Measurements from ENCODE around the gene MTMR12. TPM values are rescaled to one million over a fixed set of nuclear protein-coding genes. Genes with fewer than 3 reads are reported as not detected.

MTMR12 gene
- polyA plus RNA-seq, 1 donor (not counting 4 experiments of a cell fraction or from before 2014, with no cell fraction given) = 17.1 TPM

DNA sequence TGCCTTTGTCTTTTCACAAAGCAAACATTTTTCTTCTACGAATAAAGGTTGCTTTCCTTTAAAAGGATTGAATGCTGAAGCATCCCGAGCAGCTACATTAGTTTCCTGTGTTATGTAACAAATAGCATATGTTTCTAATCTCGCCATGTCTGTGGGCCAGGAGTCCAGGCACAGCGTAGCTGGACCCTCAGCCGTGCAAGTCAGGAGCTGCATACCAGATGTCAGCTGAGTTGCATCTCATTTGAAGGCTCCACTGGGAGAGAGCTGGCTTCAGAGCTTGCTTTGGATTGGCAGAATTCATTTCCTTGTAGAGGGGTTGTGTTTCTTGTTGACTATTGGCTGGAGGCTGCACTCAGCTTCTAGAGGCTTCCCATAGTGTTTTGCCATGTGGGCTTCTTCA, 122.6 kb downstream of the MTMR12 start:
- TF ChIP-seq, protein P1, sequence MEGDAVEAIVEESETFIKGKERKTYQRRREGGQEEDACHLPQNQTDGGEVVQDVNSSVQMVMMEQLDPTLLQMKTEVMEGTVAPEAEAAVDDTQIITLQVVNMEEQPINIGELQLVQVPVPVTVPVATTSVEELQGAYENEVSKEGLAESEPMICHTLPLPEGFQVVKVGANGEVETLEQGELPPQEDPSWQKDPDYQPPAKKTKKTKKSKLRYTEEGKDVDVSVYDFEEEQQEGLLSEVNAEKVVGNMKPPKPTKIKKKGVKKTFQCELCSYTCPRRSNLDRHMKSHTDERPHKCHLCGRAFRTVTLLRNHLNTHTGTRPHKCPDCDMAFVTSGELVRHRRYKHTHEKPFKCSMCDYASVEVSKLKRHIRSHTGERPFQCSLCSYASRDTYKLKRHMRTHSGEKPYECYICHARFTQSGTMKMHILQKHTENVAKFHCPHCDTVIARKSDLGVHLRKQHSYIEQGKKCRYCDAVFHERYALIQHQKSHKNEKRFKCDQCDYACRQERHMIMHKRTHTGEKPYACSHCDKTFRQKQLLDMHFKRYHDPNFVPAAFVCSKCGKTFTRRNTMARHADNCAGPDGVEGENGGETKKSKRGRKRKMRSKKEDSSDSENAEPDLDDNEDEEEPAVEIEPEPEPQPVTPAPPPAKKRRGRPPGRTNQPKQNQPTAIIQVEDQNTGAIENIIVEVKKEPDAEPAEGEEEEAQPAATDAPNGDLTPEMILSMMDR (optimal IDR thresholded peaks at IDR 0.05 in 1 of 3, IDR thresholded peaks at IDR 0.05 in 1 of 3, conservative IDR thresholded peaks at IDR 0.05 in 1 of 3; ENCODE audit: extremely low read depth in 1 of 3, insufficient read depth in 2 of 3, low read length in 3 of 3) = no peak
- TF ChIP-seq EZH2 (IDR thresholded peaks at IDR 0.05; ENCODE audit: low read length) = no peak
- dilution Hi-C loops (cut with MboI; ENCODE audit: extremely low pct_ligation_motif_present, low sequenced_read_pairs) = no loop called here
- Histone ChIP-seq H3K27me3 (ENCODE audit: control insufficient read depth, extremely low read depth, insufficient read depth, low read length) (no peaks in the 10 kb centered on the region), H4K20me1 (ENCODE audit: control insufficient read depth, extremely low read depth, insufficient read depth, low read length) (no peaks in the 10 kb centered on the region), H3K4me1 (ENCODE audit: control insufficient read depth, extremely low read depth, insufficient read depth, low read length) (no peaks in the 10 kb centered on the region), H3K9me1 (ENCODE audit: control insufficient read depth, extremely low read depth, insufficient read depth, low read length) (no peaks in the 10 kb centered on the region), H3K4me2 (ENCODE audit: control insufficient read depth, extremely low read depth, insufficient read depth, low read depth, low read length) (no peak overlapping the region), H3K9me3 (ENCODE audit: control insufficient read depth, low read depth, low read length) (no peaks in the 10 kb centered on the region), H3K27ac (ENCODE audit: control insufficient read depth, insufficient read depth, low read length) (no peak overlapping the region), H3K9ac (ENCODE audit: control insufficient read depth, extremely low read depth, insufficient read depth, low read length) (no peak overlapping the region), H3K79me2 (ENCODE audit: control insufficient read depth, insufficient read depth, low read length) (no peaks in the 10 kb centered on the region), H3K4me3 (ENCODE audit: control insufficient read depth in 2 of 3, extremely low read depth in 1 of 3, insufficient read depth in 2 of 3, low read depth in 1 of 3, low read length in 3 of 3) (no peak overlapping the region), H3K36me3 (ENCODE audit: control insufficient read depth in 2 of 2, extremely low read depth in 1 of 2, insufficient read depth in 2 of 2, low read length in 2 of 2) (no peaks in the 10 kb centered on the region), H2AFZ (ENCODE audit: control insufficient read depth, low read length) (no peak overlapping the region)
- DNase-seq (ENCODE audit: low read depth, low spot score) (no peak), FAIRE-seq (no peak)

DNA sequence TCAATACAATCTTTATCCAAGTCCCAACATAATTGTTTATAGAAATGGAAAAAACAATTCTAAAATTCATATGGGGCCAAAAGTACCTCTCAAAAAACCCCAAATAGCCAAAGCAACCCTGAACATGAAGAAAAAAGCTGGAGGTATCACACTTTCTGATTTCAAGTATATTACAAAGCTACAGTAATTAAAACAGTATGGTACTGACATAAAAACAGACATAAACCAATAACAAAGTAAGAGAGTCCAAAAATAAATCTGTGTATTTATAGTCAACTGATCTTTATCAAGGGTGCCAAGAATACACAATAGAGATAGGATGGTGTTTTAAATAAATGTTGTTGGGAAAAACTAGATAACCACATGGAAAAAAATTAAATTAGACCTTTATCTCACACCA, 125.1 kb downstream of the MTMR12 start:
- Histone ChIP-seq H3K36me3 (ENCODE audit: control insufficient read depth in 2 of 2, extremely low read depth in 1 of 2, insufficient read depth in 2 of 2, low read length in 2 of 2) (no peaks in the 10 kb centered on the region), H3K79me2 (ENCODE audit: control insufficient read depth, insufficient read depth, low read length) (no peaks in the 10 kb centered on the region), H3K9ac (ENCODE audit: control insufficient read depth, extremely low read depth, insufficient read depth, low read length) (no peak overlapping the region), H3K9me1 (ENCODE audit: control insufficient read depth, extremely low read depth, insufficient read depth, low read length) (no peaks in the 10 kb centered on the region), H3K4me3 (ENCODE audit: control insufficient read depth in 2 of 3, extremely low read depth in 1 of 3, insufficient read depth in 2 of 3, low read depth in 1 of 3, low read length in 3 of 3) (no peak overlapping the region), H2AFZ (ENCODE audit: control insufficient read depth, low read length) (no peak overlapping the region), H3K27ac (ENCODE audit: control insufficient read depth, insufficient read depth, low read length) (no peak overlapping the region), H3K4me2 (ENCODE audit: control insufficient read depth, extremely low read depth, insufficient read depth, low read depth, low read length) (no peak overlapping the region), H4K20me1 (ENCODE audit: control insufficient read depth, extremely low read depth, insufficient read depth, low read length) (no peaks in the 10 kb centered on the region), H3K9me3 (ENCODE audit: control insufficient read depth, low read depth, low read length) (no peaks in the 10 kb centered on the region), H3K27me3 (ENCODE audit: control insufficient read depth, extremely low read depth, insufficient read depth, low read length) (no peaks in the 10 kb centered on the region), H3K4me1 (ENCODE audit: control insufficient read depth, extremely low read depth, insufficient read depth, low read length) (no peaks in the 10 kb centered on the region)
- DNase-seq (ENCODE audit: low read depth, low spot score) (no peak), FAIRE-seq (no peak)
- dilution Hi-C loops (cut with MboI; ENCODE audit: extremely low pct_ligation_motif_present, low sequenced_read_pairs) = no loop called here
- TF ChIP-seq, protein P1 (optimal IDR thresholded peaks at IDR 0.05 in 1 of 3, IDR thresholded peaks at IDR 0.05 in 1 of 3, conservative IDR thresholded peaks at IDR 0.05 in 1 of 3; ENCODE audit: extremely low read depth in 1 of 3, insufficient read depth in 2 of 3, low read length in 3 of 3) = no peak
- TF ChIP-seq EZH2 (IDR thresholded peaks at IDR 0.05; ENCODE audit: low read length) = no peak
